Caco-2 (cell line): ENCODE results near the gene STARD10. TPM values are rescaled to one million over a fixed set of nuclear protein-coding genes. Genes with fewer than 3 reads are reported as not detected.

Source experiments
- BruUV-seq: library from RNA; stranded (reverse); fragments of 400-500 nt; replicated peaks from 2 replicates; lab custom pipeline; 2021; lab: Mats Ljungman, UMichigan
- CTCF ChIA-PET: fragments of 300-600 bp; sonication (Branson Sonifier 250); formaldehyde crosslinking; loops from one replicate; lab custom pipeline; 2022; ENCODE audit warnings: antibody characterized with exemption; lab: Charles Lee
- POLR2A ChIA-PET: fragments of 300-600 bp; sonication (Branson Sonifier 250); formaldehyde crosslinking; loops from one replicate; lab custom pipeline; 2022; ENCODE audit warnings: antibody characterized with exemption; lab: Charles Lee
- DNase-seq, 2 experiments: peaks; one replicate each; pipeline versions ENCODE4 v3.0.0 to v3.0.0-alpha.2; 2020 to 2022
- H3K27me3 ChIP-seq: replicated peaks from 2 replicates; pipeline ENCODE4 v1.6.0; 2011; ENCODE audit warnings: low read length; ENCODE audit not compliant: control insufficient read depth, insufficient read depth
- H3K36me3 ChIP-seq: 2 replicates; pipeline ENCODE4 v1.5.1; 2011; ENCODE audit warnings: low read length; ENCODE audit not compliant: control insufficient read depth, insufficient read depth
- H3K4me1 ChIP-seq: fragments of 250-450 bp; sonication (Bioruptor Pico); 2 replicates; pipeline ENCODE4 v1.5.1; 2020; ENCODE audit warnings: mild to moderate bottlenecking
- H3K4me3 ChIP-seq: 2 replicates; pipeline ENCODE4 v1.5.1; 2011; ENCODE audit warnings: low read depth, mild to moderate bottlenecking, control low read depth, low read length
- H3K9me3 ChIP-seq: fragments of 250-450 bp; sonication (Bioruptor Pico); 2 replicates; pipeline ENCODE4 v1.5.1; 2020; ENCODE audit warnings: mild to moderate bottlenecking, moderate library complexity
- H3K27ac Mint-ChIP-seq: one replicate; pipeline ENCODE4 v1.8.0; 2022; ENCODE audit warnings: mixed read lengths; ENCODE audit not compliant: unreplicated experiment
- H3K27me3 Mint-ChIP-seq: one replicate; pipeline ENCODE4 v1.8.0; 2022; ENCODE audit warnings: mixed read lengths; ENCODE audit not compliant: insufficient read depth, unreplicated experiment
- H3K36me3 Mint-ChIP-seq: one replicate; pipeline ENCODE4 v1.8.0; 2022; ENCODE audit warnings: mild to moderate bottlenecking, mixed read lengths; ENCODE audit not compliant: insufficient read depth, unreplicated experiment
- H3K4me1 Mint-ChIP-seq: one replicate; pipeline ENCODE4 v1.8.0; 2022; ENCODE audit warnings: low read depth, mixed read lengths; ENCODE audit not compliant: unreplicated experiment
- H3K4me3 Mint-ChIP-seq: one replicate; pipeline ENCODE4 v1.8.0; 2022; ENCODE audit warnings: mild to moderate bottlenecking, moderate library complexity, mixed read lengths; ENCODE audit not compliant: unreplicated experiment
- H3K9me3 Mint-ChIP-seq: one replicate; pipeline ENCODE4 v1.8.0; 2022; ENCODE audit warnings: mixed read lengths; ENCODE audit not compliant: unreplicated experiment
- CTCF ChIP-seq, 2 experiments: fragments of 200-600 bp in 1 of 2; IDR thresholded peaks; 1 replicate in 1 of 2; 2 replicates in 1 of 2; pipeline versions ENCODE4 v1.5.1 to v1.8.0; 2011 to 2022; ENCODE audit warnings: antibody characterized with exemption in 1 of 2, control low read depth in 1 of 2, inconsistent platforms in 1 of 2, low read depth in 1 of 2, low read length in 1 of 2, mild to moderate bottlenecking in 1 of 2, moderate library complexity in 1 of 2; ENCODE audit not compliant: insufficient read depth in 1 of 2, severe bottlenecking in 1 of 2, unreplicated experiment in 1 of 2
- intact Hi-C: fragments of 100-400 bp; cut with micrococcal nuclease; formaldehyde crosslinking; loops from one replicate; pipeline ENCODE4 v1.10.0; 2022; ENCODE audit not compliant: unreplicated experiment
- total RNA-seq: library from RNA; stranded (reverse); gene quantifications from 2 replicates; pipeline ENCODE4 v1.2.3, GENCODE V29; 2022

The STARD10 gene
- total RNA-seq, 1 experiment from 2014 or later: 492 TPM

GRCh38 chr11:72754149-72754543 is 39.7 kb downstream of the STARD10 start:
- TF ChIP-seq CTCF (IDR thresholded peaks at IDR 0.05; ENCODE audit: insufficient read depth in 1 of 2, low read depth in 1 of 2, low read length in 1 of 2, severe bottlenecking in 1 of 2, unreplicated experiment in 1 of 2): no peak
- H3K27me3 Mint-ChIP-seq: no peaks in the 10 kb centered on the region
- H3K36me3 Mint-ChIP-seq: peaks cover 95% of the 10 kb centered on the region
- H3K4me3 Mint-ChIP-seq: no peak overlapping the region
- no peak for DNase-seq
- H3K9me3 Mint-ChIP-seq: no peaks in the 10 kb centered on the region
- H3K4me1 Mint-ChIP-seq: peaks cover 45% of the 10 kb centered on the region
- ChIA-PET POLR2A (no interaction called here), CTCF (no interaction called here)
- Histone ChIP-seq H3K36me3 (peaks cover 18% of the 10 kb centered on the region), H3K27me3 (no peaks in the 10 kb centered on the region), H3K9me3 (no peaks in the 10 kb centered on the region), H3K4me3 (no peak overlapping the region), H3K4me1 (peaks cover 23% of the 10 kb centered on the region)
- BruUV-seq: no TSS peak
- intact Hi-C loops: no loop called here
- no peak overlapping the region for H3K27ac Mint-ChIP-seq

GRCh38 chr11:72753341-72754148 is 40.3 kb downstream of the STARD10 start:
- TF ChIP-seq CTCF (IDR thresholded peaks at IDR 0.05; ENCODE audit: insufficient read depth in 1 of 2, low read depth in 1 of 2, low read length in 1 of 2, severe bottlenecking in 1 of 2, unreplicated experiment in 1 of 2): peak in 1 of 2 experiments; percentile 35
- Mint-ChIP-seq H3K4me1 (peaks cover 51% of the 10 kb centered on the region), H3K36me3 (peaks cover 89% of the 10 kb centered on the region), H3K4me3 (peak overlapping the region; percentile 89), H3K9me3 (no peaks in the 10 kb centered on the region), H3K27ac (peak overlapping the region; percentile 94), H3K27me3 (no peaks in the 10 kb centered on the region)
- no peak overlapping the region for H3K4me3 ChIP-seq
- H3K9me3 ChIP-seq: no peaks in the 10 kb centered on the region
- ChIA-PET CTCF (interaction anchor here (0.7 to 1.9 kb wide), 4 partner anchors 17 to 44 kb away, joined by 3 to 8 read pairs (median 4); partner anchors contain the start of gene STARD10), POLR2A (interaction anchor here (1.0 to 1.4 kb wide), 2 partner anchors 33 to 54 kb away, joined by 7 to 10 read pairs; no protein-coding TSS in a partner anchor)
- no peaks in the 10 kb centered on the region for H3K27me3 ChIP-seq
- intact Hi-C loops: loop anchor here (1.0 to 2.0 kb wide), 2 partner anchors 33 to 69 kb away; no protein-coding TSS in a partner anchor
- BruUV-seq: TSS peak; percentile 65
- DNase-seq: peak; percentile 45 to 50
- H3K4me1 ChIP-seq: peaks cover 29% of the 10 kb centered on the region
- peaks cover 17% of the 10 kb centered on the region for H3K36me3 ChIP-seq

GRCh38 chr11:72752088-72752914 is 41.5 kb downstream of the STARD10 start, which contains the start of gene ARAP1:
TSS of gene ARAP1 (minus strand) at chr11:72752408. CDS start at chr11:72727128, 25,280 bp downstream.
- BruUV-seq: no TSS peak
- H3K4me1 ChIP-seq: peaks cover 30% of the 10 kb centered on the region
- H3K27me3 ChIP-seq: no peaks in the 10 kb centered on the region
- TF ChIP-seq CTCF (IDR thresholded peaks at IDR 0.05; ENCODE audit: insufficient read depth in 1 of 2, low read depth in 1 of 2, low read length in 1 of 2, severe bottlenecking in 1 of 2, unreplicated experiment in 1 of 2): peak in 1 of 2 experiments; percentile 28
- intact Hi-C loops: loop anchor here (1.0 to 2.0 kb wide), 4 partner anchors 27 to 70 kb away; no protein-coding TSS in a partner anchor
- DNase-seq: peak; percentile 89 to 90
- H3K9me3 ChIP-seq: no peaks in the 10 kb centered on the region
- H3K4me3 ChIP-seq: peak within 1 kb of the TSS; percentile 75
- H3K27ac Mint-ChIP-seq: peak within 1 kb of the TSS; percentile 94
- POLR2A ChIA-PET: interaction anchor here (0.6 to 1.4 kb wide), 5 partner anchors 16 to 77 kb away, joined by 3 to 10 read pairs (median 7); partner anchors contain the start of gene STARD10
- H3K36me3 Mint-ChIP-seq: peaks cover 77% of the 10 kb centered on the region
- H3K36me3 ChIP-seq: peaks cover 14% of the 10 kb centered on the region
- H3K27me3 Mint-ChIP-seq: no peaks in the 10 kb centered on the region
- CTCF ChIA-PET: interaction anchor here (0.5 to 1.9 kb wide), 7 partner anchors 18 to 157 kb away, joined by 3 to 8 read pairs (median 4); partner anchors contain the start of gene STARD10
- no peaks in the 10 kb centered on the region for H3K9me3 Mint-ChIP-seq
- H3K4me3 Mint-ChIP-seq: peak within 1 kb of the TSS; percentile 89
- H3K4me1 Mint-ChIP-seq: peaks cover 53% of the 10 kb centered on the region
